PC-9 (cell line): ENCODE data around the gene ELAVL3. TPM values are rescaled to one million over a fixed set of nuclear protein-coding genes. Genes with fewer than 3 reads are reported as not detected.
"Not testable (repeated sequence)": the region's sequence is repeated elsewhere in the genome, so short reads cannot be mapped to it uniquely, and the experiment has no call there.

Experiments
- BruUV-seq: library from RNA; stranded (reverse); fragments of 400-500 nt; replicated peaks from 2 replicates; lab custom pipeline; 2021; lab: Mats Ljungman, UMichigan
- CTCF ChIA-PET: fragments of 300-600 bp; sonication (Branson Sonifier 250); formaldehyde crosslinking; loops from one replicate; lab custom pipeline; 2022; ENCODE audit warnings: antibody characterized with exemption; lab: Charles Lee
- POLR2A ChIA-PET: fragments of 300-600 bp; sonication (Branson Sonifier 250); formaldehyde crosslinking; loops from one replicate; lab custom pipeline; 2022; ENCODE audit warnings: antibody characterized with exemption; ENCODE audit not compliant: unreplicated experiment; lab: Charles Lee
- DNase-seq, 2 experiments: peaks; one replicate each; pipeline versions ENCODE4 v3.0.0 to v3.0.0-alpha.2; 2015 to 2022; ENCODE audit warnings: mixed read lengths in 1 of 2
- H2AFZ ChIP-seq: fragments of 200-600 bp; sonication (generic); 2 replicates; pipeline ENCODE4 v1.8.1; 2017; ENCODE audit warnings: antibody characterized with exemption
- H3F3A ChIP-seq: fragments of 200-600 bp; sonication (generic); 2 replicates; pipeline ENCODE4 v1.8.1; 2017; ENCODE audit warnings: antibody characterized with exemption, mild to moderate bottlenecking, low read depth; ENCODE audit not compliant: insufficient read depth
- H3K27ac ChIP-seq: fragments of 200-600 bp; sonication (generic); 2 replicates; pipeline ENCODE4 v1.6.1; 2016; ENCODE audit warnings: mixed run types
- H3K27me3 ChIP-seq: fragments of 200-600 bp; sonication (generic); 2 replicates; pipeline ENCODE4 v1.6.1; 2016; ENCODE audit warnings: low read depth, mixed run types; ENCODE audit not compliant: insufficient read depth
- H3K36me3 ChIP-seq: fragments of 200-600 bp; sonication (generic); 2 replicates; pipeline ENCODE4 v1.6.1; 2016; ENCODE audit warnings: low read depth, mixed run types
- H3K4me1 ChIP-seq: fragments of 200-600 bp; sonication (generic); replicated peaks from 2 replicates; pipeline ENCODE4 v1.6.1; 2016; ENCODE audit warnings: mixed run types; ENCODE audit not compliant: insufficient read depth
- H3K4me2 ChIP-seq: fragments of 200-600 bp; sonication (generic); 2 replicates; pipeline ENCODE4 v1.6.1; 2017; ENCODE audit warnings: mixed run types
- H3K4me3 ChIP-seq: fragments of 200-600 bp; sonication (generic); 2 replicates; pipeline ENCODE4 v1.6.1; 2016; ENCODE audit warnings: mixed run types
- H3K79me2 ChIP-seq: fragments of 200-600 bp; sonication (generic); 2 replicates; pipeline ENCODE4 v1.6.1; 2017; ENCODE audit warnings: low read depth, mixed run types
- H3K9me2 ChIP-seq: fragments of 200-600 bp; sonication (generic); 2 replicates; pipeline ENCODE4 v1.8.1; 2017; ENCODE audit warnings: mild to moderate bottlenecking; ENCODE audit not compliant: insufficient read depth
- H3K9me3 ChIP-seq: fragments of 200-600 bp; sonication (generic); 2 replicates; pipeline ENCODE4 v1.8.1; 2016; ENCODE audit warnings: low read depth; ENCODE audit not compliant: insufficient read depth
- H4K20me1 ChIP-seq: fragments of 200-600 bp; sonication (generic); 2 replicates; pipeline ENCODE4 v1.8.1; 2017; ENCODE audit not compliant: insufficient read depth
- EZH2 ChIP-seq: fragments of 200-600 bp; sonication (generic); IDR thresholded peaks from 2 replicates; pipeline ENCODE4 v1.8.0; 2017; ENCODE audit warnings: antibody characterized with exemption, low read depth
- intact Hi-C: fragments of 100-400 bp; cut with micrococcal nuclease; formaldehyde crosslinking; loops from one replicate; pipeline ENCODE4 v1.10.0; 2022; ENCODE audit not compliant: unreplicated experiment
- total RNA-seq: library from RNA; stranded (reverse); gene quantifications from 2 replicates; pipeline ENCODE4 v1.2.3, GENCODE V29; 2021
- TF ChIP-seq, protein P1 (sequence below): fragments of 200-600 bp; sonication (generic); conservative IDR thresholded peaks from 2 replicates; pipeline ENCODE4 v1.6.1; 2017; ENCODE audit warnings: mixed run types, antibody characterized with exemption, mild to moderate bottlenecking, moderate library complexity

Gene ELAVL3
- total RNA-seq, 1 experiment from 2014 or later = not detected

DNA sequence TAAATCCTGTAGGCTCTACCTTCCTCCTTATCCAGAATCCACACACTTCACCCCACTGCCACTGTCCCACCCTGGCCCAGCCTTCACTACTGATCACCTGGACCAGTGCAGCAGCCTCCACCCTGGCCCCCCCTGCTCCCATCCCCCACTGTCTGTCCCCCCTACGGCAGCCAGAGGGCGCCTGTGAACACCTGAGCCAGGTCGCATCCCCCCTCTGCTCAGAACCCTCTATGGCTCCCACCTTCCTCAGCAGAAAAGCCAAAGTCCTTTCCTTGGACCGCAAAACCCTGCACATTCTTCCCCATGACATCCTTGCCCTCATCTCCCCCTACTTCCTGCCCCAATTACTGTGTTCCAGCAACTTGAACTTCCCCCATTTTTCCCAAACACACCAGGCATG, 20.6 kb downstream of the ELAVL3 start:
- H3K4me2 ChIP-seq = no peak overlapping the region
- H3K79me2 ChIP-seq = no peaks in the 10 kb centered on the region
- no peaks in the 10 kb centered on the region for H3K9me3 ChIP-seq
- intact Hi-C loops = no loop called here
- ChIA-PET CTCF (no interaction called here), POLR2A (no interaction called here)
- no peak overlapping the region for H2AFZ ChIP-seq
- H3K4me1 ChIP-seq = no peaks in the 10 kb centered on the region
- H3K36me3 ChIP-seq = no peaks in the 10 kb centered on the region
- no TSS peak for BruUV-seq
- DNase-seq = no peak
- no peak for TF ChIP-seq EZH2
- TF ChIP-seq, protein P1, sequence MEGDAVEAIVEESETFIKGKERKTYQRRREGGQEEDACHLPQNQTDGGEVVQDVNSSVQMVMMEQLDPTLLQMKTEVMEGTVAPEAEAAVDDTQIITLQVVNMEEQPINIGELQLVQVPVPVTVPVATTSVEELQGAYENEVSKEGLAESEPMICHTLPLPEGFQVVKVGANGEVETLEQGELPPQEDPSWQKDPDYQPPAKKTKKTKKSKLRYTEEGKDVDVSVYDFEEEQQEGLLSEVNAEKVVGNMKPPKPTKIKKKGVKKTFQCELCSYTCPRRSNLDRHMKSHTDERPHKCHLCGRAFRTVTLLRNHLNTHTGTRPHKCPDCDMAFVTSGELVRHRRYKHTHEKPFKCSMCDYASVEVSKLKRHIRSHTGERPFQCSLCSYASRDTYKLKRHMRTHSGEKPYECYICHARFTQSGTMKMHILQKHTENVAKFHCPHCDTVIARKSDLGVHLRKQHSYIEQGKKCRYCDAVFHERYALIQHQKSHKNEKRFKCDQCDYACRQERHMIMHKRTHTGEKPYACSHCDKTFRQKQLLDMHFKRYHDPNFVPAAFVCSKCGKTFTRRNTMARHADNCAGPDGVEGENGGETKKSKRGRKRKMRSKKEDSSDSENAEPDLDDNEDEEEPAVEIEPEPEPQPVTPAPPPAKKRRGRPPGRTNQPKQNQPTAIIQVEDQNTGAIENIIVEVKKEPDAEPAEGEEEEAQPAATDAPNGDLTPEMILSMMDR = peak; percentile 49
- H3F3A ChIP-seq = peaks cover 20% of the 10 kb centered on the region; the same call in 1 of the 2 replicates
- H3K4me3 ChIP-seq = no peak overlapping the region
- H3K9me2 ChIP-seq = no peaks in the 10 kb centered on the region
- no peaks in the 10 kb centered on the region for H4K20me1 ChIP-seq
- H3K27ac ChIP-seq = no peak overlapping the region
- no peaks in the 10 kb centered on the region for H3K27me3 ChIP-seq

DNA sequence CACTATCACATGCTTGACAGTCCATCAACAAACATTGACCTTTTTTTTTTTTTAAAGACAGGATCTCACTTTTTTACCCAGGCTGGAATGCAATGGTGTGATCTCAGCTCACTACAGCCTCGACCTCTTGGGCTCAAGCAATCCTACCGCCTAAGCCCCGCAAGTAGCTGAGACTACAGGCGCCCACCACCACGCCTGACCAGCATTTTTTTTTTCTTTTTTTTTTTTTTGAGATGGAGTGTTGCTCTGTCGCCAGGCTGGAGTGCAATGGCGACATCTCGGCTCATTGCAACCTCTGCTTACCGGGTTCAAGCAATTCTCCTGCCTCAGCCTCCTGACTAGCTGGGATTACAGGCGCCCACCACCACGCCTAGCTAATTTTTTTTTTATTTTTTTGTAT, 21.9 kb downstream of the ELAVL3 start:
- H3K9me3 ChIP-seq, H3K4me3 ChIP-seq, H3K9me2 ChIP-seq, H4K20me1 ChIP-seq, H3K79me2 ChIP-seq, H3K27me3 ChIP-seq, H2AFZ ChIP-seq, intact Hi-C loops, BruUV-seq, H3K4me1 ChIP-seq, POLR2A ChIA-PET, H3K36me3 ChIP-seq, H3K27ac ChIP-seq, H3K4me2 ChIP-seq: not testable (repeated sequence)
- DNase-seq = peak in 1 of 2 experiments; percentile 31
- CTCF ChIA-PET = interaction anchor here (0.7 to 0.9 kb wide), 2 partner anchors 77 to 79 kb away, joined by 3 to 8 read pairs; no protein-coding TSS in a partner anchor
- peaks cover 10% of the 10 kb centered on the region; the same call in 1 of the 2 replicates for H3F3A ChIP-seq

DNA sequence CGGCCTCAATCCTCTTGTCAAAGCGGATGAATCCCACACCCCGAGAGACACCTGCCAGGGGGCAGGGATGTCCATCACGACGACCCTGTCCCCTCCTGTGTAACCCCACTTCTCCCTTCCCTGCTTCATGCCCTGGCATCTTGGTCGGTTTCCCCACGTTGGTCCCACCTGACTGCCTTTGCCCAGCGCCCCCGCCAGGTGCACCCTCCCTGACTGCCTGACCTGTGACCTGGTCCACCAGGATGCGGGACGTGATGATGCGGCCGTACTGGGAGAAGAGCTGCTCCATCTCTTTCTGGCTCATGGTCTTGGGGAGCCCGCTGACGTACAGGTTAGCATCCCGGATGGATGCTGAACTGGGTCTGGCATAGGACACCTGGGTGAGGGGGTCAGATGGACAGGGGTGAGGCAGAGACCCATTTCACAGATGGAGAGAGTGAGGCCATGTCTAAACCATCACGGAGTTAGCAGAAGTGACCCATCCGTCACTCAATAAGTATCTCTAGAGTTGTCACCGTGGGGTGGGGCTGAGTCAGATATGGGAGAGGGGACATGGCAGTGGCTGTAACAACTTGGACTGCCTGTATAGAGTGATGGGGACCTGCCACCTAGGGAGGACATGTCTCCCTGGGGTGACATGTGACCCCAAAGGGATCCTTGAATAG, 22.5 kb downstream of the ELAVL3 start:
- Histone ChIP-seq H3K9me3 (no peaks in the 10 kb centered on the region), H3K27me3 (no peaks in the 10 kb centered on the region), H3K4me2 (no peak overlapping the region), H3F3A (peaks cover 5% of the 10 kb centered on the region; the same call in 1 of the 2 replicates), H3K27ac (no peak overlapping the region), H3K9me2 (no peaks in the 10 kb centered on the region), H3K4me1 (no peaks in the 10 kb centered on the region), H4K20me1 (no peaks in the 10 kb centered on the region), H3K4me3 (no peak overlapping the region), H2AFZ (no peak overlapping the region), H3K36me3 (no peaks in the 10 kb centered on the region), H3K79me2 (no peaks in the 10 kb centered on the region)
- TF ChIP-seq, protein P1 = no peak
- TF ChIP-seq EZH2 = no peak
- no TSS peak for BruUV-seq
- ChIA-PET POLR2A (no interaction called here), CTCF (no interaction called here)
- intact Hi-C loops = no loop called here
- peak in 1 of 2 experiments; percentile 18 for DNase-seq
